H4 (cell line): ENCODE results near the gene ORC5. TPM values are rescaled to one million over a fixed set of nuclear protein-coding genes. Genes with fewer than 3 reads are reported as not detected.
A peak's percentile ranks its signal among the peaks of the same experiment; 100 is the strongest.
"Not testable (repeated sequence)": the region's sequence is repeated elsewhere in the genome, so short reads cannot be mapped to it uniquely, and the experiment has no call there.

Experiments
- DNase-seq: peaks from one replicate; pipeline ENCODE4 v3.0.0-alpha.2; 2015; ENCODE audit warnings: low spot score
- total RNA-seq: library from RNA; depleted of rRNA; stranded (reverse); fragments of >200 nt; shearing (Covaris generic); gene quantifications from 2 replicates; pipeline ENCODE4 v1.2.3, GENCODE V29; 2014

ORC5 gene
- total RNA-seq, 1 experiment from 2014 or later = 39.0 TPM

DNA sequence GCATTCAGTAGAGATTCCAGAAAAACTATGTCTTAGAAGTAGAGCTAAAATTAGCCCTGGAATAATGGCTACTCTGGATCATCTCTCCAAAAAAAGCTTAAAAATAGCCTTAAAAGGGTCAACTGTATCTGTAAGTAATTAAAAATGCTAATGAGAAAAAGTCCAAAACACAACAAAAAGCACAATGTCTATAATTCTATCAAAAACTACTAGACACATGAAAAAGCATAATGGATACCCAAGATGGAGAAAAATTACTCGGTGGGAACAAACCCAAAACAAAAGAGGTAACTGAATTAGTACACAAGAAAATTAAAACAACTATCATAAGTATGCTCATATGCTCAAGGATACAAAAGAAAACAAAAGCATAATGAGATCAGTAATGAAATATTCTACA, 15.4 kb downstream of the ORC5 start:
- no peak for DNase-seq

GRCh38 chr7:104185346-104185745, 22.5 kb downstream of the ORC5 start:
- DNase-seq = no peak

DNA sequence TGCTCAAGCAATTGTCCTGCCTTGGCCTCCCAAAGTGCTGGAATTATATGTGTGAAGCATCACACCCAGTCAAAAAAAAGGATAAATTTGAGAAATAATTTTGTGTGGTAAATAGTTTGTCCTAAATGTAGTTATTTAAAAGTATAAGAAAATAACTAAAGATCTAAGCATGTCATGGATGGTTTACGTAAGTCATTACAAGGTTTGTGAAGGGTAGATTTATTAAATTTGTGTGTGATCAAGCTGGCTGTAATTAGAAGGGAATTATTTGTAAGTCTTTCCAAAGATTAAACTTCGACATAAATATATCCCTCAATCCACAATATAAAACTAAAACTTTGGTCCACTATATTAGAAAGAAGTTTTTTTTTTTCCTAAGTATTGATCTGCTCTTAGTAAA, 28.6 kb downstream of the ORC5 start:
- DNase-seq = no peak

DNA sequence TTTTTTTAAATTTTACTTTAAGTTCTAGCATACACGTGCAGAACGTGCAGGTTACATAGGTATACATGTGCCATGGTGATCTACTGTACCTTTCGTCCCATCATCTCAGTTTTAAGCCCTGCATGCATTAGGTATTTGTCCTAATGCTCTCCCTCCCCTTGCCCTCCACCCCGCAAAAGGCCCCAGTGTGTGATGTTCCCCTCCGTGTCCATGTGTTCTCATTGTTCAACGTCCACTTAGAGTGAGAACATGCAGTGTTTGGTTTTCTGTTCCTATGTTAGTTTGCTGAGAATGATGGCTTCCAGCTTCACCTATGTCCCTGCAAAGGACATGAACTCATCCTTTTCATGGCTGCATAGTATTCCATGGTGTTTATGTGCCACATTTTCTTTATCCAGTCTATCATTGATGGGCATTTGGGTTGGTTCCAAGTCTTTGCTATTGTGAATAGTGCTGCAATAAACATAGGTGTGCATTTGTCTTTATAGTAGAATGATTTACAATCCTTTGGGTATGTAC, 30.2 kb downstream of the ORC5 start:
- DNase-seq = not testable (repeated sequence)

DNA sequence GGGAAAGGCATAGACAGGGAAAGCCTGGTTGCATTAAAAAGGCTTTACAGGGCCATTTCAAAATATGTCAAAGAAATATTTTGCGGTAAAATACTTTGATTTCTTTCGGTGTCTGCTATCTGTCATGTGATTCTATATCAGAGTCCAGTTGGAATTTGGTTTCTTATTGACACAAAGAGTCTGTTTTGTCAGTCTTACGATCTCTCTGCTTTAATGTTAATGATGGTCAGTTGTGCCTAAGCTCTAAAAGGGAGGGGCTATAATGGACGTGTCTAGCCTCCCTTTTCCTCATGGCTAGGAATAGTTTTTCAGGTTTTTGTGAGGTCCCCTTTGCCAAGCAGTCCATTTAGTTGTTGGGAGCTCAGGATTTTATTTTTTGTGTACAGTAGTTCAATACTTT, 31.5 kb downstream of the ORC5 start:
- no peak for DNase-seq

DNA sequence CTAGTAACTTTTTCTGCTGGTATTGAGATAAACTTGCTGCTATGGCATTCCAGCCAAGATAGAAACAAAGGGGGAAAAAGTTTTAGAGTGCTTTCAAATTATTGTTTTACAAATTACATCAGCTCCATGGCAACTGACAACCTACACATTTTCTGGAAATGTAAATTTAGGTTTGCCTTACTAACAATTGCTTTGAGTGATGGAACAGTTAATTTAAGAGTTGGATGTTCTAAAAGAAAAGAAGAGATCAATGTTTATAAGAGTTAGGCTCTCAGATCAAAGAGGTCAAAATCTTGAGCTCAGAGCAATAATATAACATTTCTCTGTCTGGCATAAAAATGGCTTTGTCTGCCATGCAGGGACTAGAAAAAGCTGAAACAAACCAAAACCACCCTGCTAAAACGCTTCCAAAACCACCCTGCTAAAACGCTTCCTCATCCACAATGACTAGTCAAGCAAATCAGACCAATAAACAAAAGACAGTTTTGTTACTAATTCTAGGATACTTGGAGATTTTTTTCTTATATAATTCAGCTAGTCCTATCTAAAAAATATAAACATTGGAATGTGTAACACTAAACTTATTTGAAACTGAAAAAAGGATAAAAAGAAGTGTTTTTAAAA, 32.3 kb downstream of the ORC5 start:
- DNase-seq = no peak

DNA sequence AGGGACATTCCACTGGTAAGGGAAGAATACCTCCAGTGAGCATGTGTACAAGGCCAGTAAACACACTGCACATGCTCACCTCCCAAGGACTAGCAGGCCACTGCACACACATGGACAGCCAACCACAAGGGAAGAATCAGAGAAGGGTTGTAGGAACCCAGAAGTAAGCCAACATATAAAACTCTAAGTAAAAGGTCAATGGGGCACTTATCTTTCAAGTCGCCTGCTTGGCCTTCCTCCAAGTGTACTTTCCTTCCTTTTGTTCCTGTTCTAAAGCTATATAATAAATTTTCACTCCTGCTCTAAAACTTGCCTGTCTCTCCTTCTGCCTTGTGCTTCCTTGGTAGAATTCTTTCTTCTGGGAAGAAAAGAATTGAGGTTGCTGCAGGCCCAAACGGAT, 33.0 kb downstream of the ORC5 start:
- no peak for DNase-seq

DNA sequence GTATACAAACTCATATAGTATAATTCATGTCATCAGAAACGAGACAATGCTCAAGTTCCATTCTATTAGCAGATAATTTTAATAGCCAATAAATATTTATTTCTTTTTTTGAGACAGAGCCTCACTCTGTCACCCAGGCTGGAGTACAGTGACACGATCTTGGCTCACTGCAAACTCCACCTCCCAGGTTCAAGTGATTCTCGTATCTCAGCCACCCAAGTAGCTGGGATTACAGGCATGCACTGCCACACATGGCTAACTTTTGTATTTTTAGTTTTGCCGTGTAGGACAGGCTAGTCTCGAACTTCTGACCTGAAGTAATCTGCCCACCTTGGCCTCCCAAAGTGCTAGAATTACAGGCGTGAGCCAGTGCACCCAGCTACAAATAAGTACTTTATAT, 45.7 kb downstream of the ORC5 start:
- DNase-seq = no peak

- no peak for DNase-seq
These were observed 46.6 kb downstream of the ORC5 start for GRCh38 chr7:104161244-104161643.

DNA sequence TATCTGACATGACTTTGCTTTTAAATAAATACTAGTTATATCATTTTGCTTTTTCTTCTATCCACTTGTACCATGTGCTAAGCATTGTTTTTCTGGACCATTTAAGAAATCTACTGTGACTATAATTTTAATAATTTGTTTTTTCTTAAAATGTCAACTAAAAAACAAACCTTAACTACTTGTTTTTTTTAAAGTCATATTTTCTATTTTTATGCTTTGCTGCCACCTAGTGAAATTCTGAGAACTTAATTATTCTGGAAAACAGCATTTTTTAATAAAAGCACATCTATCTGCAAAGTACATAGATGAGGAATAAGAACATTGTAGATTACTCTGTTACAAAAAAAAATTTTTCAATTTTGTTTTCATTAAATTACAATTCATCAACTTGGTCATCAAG, 47.4 kb downstream of the ORC5 start:
- DNase-seq = no peak

DNA sequence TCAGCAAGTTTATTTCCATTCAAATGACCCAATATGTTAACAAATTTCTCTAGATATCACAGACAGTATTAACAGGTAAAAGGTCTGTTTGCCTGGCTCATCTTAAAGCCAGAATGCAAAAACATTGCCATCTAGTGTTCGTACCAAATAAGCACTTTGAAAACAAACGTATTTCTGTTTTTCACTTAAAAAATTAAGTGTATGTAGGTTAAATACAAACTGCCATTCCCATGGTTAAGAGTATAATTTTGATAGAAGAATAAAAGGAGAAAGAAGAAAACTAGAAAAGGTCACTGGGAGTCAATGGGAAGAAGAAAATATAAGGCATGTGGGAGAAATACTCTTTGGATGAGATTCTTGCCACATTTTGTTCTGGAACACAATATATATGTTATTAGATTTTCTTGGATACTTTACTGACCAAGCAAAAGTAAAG, 51.0 kb downstream of the ORC5 start:
- DNase-seq = peak; percentile 39

- DNase-seq = no peak
These were observed 54.5 kb downstream of the ORC5 start for GRCh38 chr7:104153287-104153686.

- DNase-seq = no peak
These were observed 55.3 kb downstream of the ORC5 start for GRCh38 chr7:104152468-104152867.

DNA sequence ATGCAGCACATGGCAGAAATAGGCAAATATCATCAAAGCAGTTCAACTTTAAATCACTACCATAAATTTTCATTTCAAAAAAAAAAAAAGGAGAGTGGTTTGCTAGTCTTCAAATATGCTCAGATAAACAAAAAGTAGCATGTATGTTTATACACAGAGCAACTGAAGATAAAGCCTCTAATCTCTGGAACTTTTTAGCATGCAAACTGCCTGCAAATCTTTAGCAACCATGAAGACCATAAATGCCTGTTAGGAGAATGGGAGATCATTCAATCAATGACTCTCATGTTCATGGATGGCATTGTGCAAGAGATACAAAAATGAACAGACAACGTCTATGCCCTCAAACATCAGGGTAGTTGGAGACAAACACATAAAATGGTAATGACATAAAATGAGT, 57.3 kb downstream of the ORC5 start:
- DNase-seq = no peak

DNA sequence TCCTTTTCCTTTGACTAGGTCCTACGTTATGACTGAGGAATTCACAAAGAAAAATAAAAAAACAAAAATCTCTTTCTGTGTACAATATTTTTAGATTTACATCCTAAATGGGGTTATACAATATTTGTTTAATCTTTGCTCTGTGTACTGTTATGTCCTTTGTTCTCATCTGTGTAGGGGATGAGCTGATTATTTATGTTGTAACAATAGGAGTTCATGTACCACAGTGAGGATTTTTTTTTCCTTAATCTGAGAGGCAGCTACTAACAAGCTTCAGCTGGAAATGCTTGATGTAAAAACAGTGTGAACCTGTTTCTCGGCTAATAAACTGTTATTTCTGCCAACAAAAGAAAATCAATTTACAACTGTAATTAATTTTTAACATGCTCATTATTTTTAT, 58.0 kb downstream of the ORC5 start:
- DNase-seq = no peak

DNA sequence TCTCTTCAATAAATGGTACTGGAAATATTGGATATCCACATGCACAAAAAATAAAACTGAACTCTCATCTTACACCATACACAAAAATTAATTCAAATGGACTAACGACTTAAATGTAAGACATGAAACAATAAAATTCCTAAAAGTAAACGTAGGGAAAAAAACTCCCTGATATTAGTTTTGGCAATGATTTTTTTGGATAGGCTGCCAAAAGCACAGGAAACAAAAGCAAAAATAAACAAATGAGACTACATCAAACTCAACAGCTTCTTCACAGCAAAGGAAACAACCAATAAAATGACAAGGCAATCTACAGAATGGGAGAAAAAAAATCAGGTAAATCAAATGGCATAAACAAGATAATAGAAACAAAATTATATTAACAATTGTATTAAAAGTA, 65.7 kb downstream of the ORC5 start:
- no peak for DNase-seq

DNA sequence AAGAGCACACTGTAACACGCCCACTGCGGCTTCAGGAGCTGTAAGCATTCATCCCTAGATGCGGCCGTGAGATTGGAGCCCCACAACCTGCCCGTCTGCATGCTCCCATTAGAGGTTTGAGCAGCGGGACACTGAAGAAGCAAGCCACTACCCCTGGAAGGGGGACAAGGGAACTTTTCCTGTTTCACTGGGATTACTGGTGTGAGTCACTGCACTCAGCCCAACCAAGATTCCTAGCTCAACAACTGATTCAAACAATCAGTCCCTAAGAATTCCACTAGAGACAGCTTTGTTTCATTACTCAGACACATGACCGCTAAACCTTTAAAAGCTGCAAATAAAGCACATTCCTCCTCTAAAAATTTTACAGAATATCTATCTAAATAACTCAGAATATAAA, 69.8 kb downstream of the ORC5 start:
- DNase-seq = peak; percentile 7

- no peak for DNase-seq
These were observed 70.3 kb downstream of the ORC5 start for GRCh38 chr7:104137511-104137910.

- DNase-seq = no peak
These were observed 70.8 kb downstream of the ORC5 start for GRCh38 chr7:104136981-104137380.

- DNase-seq = no peak
These were observed 71.3 kb downstream of the ORC5 start for GRCh38 chr7:104136561-104136960.

DNA sequence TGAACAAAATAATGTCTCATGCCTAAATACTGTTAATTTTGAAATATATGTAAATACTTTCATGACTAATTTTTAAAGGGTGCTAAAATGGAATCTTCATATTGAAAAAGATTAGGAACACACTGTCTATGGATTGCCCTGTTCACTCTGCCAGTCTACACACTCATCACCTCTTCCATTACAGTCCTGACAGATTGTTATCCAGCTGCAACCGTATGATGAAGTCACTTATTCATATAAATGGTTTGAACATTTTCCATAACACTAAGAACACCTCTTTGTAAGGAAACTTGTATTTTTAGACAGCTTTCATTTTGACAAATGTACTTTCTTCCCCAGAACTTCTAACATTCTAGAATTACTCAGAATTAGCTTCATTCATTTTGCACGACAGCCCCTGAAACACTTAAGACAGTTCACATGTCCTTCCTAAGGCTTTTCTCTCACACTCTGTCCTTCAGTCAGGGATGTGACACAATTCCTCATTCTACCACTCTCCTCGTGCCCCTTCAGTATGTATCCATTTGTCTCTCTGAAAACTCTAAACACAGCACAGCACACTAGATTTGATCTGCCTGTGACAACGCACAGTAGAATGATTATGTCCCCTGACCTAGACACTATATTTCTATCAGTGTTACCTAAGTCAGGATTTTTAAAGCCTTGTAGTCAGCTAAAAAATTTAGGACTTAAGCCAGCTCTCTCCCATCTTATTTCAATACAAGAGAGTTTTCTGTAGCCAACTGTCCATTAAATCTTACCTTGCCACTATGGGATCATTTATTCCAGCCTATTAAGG, 71.9 kb downstream of the ORC5 start:
- no peak for DNase-seq

DNA sequence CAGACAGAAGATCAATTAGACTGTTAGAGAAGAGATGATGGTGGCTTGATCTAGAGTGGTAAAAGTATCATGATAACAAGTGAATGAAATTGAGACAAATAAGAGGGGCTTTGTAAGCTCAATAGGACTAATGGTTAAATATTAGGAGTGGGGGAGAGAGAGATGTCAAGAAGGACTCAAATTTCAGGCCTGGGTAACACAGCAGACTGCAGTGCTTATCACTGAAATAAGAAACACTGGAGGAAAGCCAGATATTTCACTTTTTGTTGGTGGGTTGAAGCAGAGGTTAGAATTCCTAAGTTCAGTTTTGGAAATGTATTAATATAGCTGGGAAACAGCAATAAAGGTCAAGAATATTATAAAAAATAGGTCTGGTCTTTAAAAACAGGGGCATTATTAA, 74.6 kb downstream of the ORC5 start:
- DNase-seq = no peak

- no peak for DNase-seq
These were observed 77.1 kb downstream of the ORC5 start for GRCh38 chr7:104130726-104131125.
